COLO668 (cell line): ENCODE results near the gene SYT6.

Experiments used
- DNase-seq: peaks from one replicate; lab custom pipeline; 2025; ENCODE audit not compliant: unreplicated experiment; lab: John Stamatoyannopoulos, UW

The SYT6 gene

DNA sequence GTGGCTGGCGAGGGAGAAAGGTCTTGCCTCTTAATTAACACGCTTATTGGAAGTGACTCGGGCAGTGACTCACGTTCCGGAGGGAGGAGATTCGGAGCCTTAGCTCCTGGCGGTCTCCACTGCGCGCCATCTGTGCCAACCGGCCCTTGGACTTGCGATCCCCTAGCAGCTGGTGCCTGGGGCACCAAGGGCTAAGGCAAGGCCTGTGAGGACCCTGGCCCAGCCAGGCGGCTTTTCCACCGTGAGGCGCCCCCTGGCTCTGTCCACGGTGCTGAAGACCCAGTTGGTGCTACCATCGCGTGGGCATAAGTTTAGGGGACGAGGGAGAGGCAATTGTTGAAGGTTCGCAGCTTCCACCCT lies 1.3 kb upstream of the SYT6 start:
- DNase-seq: no peak

DNA sequence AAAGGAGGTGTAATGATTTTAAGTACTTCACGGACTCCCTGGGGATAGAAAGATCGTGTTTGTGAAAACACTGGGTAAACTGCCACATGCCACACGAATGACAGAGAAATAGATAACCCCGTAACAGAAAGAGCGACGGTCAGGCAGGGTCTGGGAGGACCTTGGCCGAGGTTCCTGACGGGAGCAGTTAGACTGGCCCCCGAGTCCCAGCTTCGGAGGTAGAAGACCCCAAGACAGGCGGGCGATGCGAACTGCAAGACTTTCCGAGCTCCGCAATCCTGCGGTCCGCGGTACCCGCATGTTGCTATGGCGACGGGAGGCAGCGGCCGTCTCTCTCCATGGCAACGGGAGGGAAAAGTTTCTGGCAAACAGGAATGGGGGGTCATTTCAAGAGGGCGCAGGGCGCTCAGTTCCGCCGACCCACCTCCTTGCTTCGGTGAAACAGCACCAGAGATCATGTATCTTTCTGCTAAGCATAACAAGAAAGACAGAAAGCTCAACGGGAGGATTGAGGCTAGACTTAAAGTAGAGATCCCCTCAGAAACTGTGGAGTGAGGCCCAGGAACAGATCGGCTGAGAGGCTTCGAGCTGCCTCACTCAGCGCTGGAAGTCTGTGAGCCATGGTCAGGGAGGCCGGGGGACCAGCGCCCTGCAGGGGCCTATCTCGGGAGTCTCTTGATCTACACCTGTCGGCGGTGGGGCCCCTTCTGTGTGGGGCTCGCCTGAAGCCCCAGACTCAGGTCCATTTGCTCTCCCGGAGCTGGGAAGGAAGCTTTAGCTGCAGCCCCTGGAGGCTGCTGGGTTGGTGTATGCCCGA lies 685 bp upstream of the SYT6 start:
- peak; percentile 20 for DNase-seq

DNA sequence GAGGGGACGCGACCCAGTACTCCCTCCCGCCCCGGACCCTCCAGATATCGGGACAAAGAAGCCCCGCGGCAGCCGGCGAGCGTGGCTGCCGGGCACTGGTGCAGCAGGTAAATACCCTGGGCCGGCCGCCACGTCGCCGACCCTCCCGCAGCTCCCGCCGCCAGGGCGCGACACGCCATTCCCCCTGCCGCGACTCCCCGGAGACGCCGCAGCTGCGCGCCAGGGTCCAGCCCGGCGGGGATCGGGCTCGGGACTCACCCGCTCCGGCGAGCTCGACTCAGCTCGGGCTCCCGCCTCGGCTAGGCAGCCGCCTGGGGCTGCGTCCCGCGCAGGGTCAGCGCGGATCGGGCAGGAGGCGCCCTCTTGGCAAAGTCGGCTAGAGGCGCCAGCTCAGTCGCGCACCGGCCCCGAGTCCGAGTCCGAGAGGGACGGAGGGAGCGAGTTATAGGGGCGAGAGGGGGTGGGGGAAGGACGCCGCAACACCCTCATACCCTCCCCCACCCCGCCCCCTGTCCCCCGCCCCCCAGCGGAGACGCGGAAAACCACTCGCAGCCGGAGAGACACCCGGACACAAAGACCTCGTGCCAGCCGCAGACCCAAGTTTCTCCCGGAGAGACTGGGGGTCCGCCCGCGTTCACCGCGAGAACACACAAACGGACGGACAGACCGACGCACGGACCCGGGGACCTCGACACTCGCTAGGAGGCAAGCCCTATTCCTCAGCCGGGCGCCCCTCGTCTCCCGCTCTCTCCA lies 985 bp downstream of the SYT6 start:
- peak; percentile 46 for DNase-seq

DNA sequence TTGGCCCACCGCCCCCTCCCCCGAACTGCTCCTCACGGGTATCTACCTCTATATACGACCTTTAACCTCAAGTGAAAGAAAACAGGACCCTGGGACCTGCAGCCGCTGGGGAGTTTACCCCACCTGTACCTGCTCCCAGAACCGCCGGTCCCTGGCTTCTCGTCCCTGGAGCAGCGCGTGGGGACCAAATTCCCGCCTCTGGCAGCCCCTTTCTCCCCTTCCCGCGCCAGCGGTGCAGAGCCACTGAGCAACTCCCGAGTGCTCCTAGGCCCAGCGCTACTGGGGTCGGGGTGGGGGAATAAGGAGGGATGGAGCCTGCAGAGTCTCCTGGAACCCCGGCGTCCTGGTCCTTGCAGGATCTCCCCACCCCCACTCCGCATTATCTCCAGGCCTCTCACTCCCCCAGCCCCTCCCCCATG lies 1.6 kb downstream of the SYT6 start:
- no peak for DNase-seq

DNA sequence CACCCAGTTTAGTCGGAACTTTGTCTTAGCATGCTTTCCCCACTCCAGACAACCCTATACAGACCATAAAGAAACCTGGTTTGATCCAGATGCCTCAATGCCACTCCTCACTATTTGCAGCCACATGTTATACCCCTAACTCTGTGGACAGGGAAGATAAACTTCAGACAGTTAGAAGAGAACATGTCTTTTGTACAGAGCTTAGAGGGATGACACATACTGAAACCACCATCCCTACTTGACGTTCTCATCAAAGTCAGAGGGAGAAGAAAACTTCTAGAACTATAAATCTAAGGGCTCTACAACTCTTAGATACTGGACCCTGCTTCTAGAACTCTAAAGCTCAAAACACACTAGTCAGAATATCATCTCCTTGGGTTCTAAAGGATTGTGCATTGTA lies 3.7 kb downstream of the SYT6 start:
- no peak for DNase-seq

DNA sequence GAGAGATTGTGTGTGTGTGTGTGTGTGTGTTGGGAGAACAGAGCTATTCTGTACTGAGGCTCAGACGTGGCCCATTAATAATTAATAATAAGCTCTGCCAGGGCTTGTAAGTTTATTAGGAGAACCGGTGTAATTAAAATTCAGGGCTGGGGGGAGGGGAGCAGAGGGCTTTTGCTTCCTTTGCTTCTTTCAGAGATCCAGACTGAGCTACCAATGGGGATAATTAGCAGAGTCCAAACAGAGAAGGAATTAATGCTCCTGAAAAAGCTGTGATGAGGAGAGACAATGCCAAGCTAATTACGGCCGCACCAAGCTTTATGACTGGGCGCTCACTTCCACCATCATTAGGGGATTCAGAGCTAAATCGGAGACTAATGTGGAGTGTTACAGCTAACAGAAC lies 4.5 kb downstream of the SYT6 start:
- no peak for DNase-seq

DNA sequence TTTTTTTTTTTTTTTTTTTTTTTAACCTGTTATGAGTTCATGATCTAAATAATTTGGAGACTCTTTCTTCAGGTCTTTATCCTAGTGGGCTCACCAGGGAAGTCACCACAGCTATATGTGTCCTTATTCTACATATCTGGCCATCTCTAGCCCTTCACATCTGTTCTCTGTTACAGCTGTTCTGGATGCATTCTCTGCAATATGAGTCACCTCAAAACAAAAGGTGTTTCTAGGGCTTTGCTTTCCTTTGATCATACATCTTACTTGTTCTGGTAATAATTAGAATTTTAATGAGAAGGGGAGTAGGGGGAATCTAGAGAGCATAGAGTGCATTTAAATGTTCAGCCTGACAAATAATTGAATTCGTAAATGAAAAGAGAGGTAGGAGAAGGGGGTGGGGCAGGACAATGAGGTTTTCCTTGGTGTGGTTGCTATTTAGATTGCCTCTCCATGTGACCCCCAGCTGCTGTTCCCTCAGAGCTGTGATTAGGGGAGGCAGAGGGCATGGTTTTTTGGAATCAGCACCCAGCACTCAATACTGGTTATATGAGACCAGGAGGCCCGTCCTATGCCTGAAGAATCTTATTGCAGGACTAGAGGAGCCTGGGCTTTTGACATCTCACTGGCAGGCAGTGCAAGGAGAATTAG lies 8.0 kb downstream of the SYT6 start:
- DNase-seq: no peak

DNA sequence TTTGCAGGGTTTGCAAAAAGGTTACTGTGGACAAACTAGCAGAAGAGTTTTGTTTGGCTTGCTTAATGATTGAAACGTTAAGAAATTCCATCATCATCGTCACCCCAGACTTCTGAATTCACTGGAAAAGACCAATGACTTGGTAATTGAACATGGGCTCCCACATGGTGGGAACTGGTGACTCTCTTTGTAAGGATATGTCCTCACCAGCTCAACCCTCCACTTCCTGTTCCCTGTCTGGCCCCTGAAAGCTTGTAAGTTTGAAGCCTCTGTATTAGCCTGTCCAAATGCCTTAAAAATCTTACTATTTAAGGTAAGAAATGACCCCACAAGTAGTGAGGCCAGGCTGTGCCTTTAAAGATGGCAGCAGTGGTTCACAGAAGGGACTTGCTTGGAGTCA lies 9.7 kb downstream of the SYT6 start:
- no peak for DNase-seq

DNA sequence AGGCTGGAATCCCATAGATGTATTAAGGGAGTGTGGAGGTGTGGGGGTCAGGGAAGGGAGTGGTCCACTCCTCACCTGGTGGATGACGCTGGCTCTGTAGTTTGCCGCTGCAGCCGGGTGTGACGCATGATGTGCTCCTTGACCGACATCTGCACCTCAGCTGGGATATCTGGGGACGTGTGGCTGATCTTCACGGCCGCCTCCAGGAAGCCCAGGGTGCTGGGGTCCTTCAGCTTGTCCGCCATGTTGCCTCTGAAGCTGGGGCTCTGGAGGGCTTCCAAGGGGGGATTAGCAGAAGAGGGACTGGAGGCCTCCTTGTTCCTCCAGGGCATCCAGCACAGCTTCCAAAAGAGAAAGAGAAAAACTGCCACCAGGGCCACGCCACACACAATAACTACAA lies 14.1 kb downstream of the SYT6 start:
- DNase-seq: no peak

DNA sequence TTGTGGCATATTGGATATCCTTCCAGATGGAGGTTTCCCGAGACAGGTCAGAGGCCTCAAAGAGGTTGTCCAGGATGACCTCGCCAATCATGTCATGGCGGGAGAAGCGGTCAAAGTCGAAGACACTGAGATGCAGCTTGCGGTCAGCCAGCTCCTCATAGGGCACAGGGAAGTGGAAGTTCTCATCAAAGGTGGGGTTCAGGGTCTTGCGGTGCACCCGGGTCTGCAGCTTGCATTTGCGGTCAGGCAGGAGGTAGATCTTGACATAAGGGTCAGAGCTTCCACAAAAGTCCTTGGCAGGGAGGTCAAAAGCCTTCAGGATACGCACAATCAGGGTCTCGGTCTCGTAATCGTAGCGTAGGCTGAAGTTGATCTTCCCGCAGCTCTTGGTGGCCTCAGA lies 16.2 kb downstream of the SYT6 start:
- no peak for DNase-seq

DNA sequence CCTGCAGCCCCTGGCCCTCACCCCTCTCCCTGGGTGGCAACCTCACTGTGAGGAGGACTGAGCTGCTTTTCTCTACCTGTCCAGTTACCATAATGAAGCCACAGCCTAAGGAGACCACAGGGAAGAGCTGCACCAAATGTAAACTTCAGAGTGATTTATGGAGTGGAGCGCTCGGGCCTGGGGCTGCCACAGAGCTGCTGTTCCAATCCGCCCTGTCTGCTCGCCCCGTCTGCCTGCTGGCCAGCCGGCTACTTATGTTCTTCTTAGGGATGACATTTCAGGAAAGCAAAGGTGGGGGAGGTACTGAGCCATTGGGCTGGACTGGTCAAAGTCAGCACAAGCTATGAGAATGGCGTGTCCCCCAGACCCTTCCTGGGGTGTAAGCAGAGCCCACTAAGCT lies 17.9 kb downstream of the SYT6 start:
- no peak for DNase-seq

DNA sequence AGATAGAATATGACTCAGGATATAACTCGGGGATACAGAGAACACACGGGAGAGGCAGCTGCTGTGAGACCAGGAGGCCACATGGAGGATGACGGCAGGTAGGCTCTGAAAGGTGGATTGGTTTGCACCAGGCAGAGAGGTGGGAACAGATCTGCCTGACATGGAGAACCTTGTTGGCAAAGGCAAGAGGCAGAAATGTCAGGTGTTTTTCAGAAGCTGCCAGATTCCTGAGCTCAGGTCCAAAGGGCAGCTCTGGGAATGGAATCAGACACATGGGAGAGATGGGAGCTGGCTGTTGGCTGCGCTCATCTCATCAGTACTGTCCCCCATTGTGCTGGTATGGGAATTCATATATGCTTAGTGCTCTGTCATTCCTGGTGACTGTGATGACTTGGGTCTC lies 19.2 kb downstream of the SYT6 start:
- no peak for DNase-seq

DNA sequence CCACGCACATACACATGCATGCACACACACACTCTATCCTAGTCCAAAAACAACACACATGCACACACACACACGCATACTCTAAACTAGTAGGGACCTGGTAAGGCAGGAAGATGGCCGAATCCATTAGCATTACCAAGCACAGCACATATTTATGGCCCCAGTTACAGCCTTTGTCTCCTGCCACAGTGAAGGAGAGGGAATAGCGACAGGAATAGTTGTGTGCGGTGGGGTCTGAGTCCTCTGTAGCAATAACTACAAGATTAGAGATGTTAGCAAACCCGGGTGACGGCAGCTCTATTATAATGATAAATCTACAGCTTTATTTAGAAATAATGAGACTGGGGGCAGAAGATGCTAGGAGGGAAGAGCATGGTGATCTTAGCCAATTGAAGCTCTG lies 20.5 kb downstream of the SYT6 start:
- no peak for DNase-seq

DNA sequence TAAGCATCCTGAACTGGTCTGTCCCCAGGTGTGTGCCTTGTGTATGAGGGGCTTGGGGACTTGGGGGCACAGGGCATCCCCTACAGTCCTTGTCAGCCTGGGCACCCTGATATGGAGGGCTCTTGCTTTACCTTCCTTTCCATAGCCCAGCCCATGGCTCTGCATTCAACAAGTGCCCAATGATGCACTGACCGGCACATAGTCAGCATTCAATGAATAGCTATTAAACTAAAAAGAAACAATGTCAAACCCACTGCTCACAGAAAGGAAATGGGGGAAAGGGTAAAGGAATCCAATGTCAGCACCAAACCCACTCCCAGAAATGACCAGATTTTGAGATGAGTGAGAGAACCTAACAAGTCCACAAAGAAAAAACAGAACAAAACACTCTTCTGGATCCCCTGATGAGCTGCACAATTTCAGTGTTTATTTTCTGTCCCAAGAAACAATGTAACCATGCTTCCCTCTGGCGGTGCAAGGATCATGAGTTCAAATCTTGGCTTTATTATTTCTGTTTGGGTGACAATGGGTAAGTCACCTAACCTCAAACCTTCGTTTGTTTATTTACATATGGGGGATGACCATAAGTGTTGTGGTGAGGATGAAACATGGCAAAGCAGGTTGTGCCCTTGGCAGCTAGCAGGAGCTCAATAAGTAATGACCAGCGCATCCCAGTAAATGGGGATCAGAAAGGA lies 22.0 kb downstream of the SYT6 start:
- DNase-seq: no peak

DNA sequence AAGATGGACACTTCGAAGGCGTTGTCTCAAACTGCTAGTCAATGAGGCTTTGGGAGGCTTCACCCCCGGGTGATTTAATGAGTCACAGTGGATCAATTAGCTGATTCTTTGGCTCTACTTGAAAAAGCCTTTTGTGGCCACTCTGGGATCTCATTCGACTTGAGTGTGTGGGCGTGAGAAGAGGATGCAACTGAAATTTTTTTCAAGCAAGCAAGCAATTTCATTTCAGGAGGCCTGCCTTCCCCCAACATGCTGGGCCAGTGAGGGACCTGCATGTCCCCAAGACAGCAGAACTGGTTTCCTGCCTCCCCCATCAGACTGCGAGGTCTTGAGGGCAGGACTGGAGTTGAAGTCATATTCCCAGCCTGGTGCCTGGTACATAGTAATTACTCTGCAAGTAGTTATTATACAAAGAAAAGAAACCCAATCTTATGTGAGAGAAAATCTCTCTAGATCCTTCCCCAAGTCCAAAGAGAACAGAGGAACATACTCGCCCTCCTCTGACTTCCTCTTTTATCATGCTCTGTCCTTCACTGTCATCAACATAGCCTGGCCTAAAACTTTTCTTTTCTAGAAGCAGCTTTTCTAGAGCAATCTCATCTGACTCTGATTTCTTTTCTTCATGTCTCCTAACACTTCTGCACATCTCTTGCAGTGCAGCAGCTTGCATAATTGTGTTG lies 22.7 kb downstream of the SYT6 start:
- DNase-seq: no peak

DNA sequence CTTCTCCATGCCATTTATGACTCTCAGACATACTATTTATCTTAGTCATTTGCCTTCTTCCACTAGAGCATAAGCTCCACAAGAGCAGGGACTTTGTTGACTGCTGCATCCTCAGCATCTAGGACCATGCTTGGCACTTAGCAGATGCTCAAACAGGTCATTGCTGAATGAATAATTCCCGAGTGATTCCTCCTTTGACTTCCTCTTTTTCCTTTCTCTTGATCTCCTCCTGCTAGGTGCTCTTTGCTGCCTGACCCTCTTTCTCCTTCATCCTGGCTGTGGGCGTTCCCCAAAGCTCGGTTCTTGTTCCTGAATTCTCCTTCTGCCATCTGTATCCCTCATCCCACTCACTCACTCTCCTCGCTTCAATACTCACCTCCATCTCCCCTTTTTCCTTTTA lies 23.5 kb downstream of the SYT6 start:
- DNase-seq: no peak

DNA sequence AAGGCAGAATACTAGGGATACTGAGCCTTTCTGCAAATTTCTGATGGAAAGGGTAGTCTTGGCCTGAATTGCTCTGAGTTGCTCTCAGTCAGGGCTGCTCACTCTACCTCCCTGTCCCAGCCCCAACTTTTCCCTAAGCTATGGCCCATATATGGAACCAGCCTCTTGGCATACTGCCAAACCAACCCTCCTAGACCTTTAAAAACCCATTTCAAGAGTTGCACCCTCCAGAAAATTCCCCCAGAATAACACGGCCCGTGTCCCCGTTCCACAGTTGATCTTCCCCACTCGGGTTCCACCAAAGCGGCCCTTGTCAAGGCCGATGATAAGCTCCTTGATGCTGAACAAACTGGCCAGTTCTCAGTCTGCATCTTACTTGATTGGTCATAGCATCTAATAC lies 25.4 kb downstream of the SYT6 start:
- DNase-seq: no peak

DNA sequence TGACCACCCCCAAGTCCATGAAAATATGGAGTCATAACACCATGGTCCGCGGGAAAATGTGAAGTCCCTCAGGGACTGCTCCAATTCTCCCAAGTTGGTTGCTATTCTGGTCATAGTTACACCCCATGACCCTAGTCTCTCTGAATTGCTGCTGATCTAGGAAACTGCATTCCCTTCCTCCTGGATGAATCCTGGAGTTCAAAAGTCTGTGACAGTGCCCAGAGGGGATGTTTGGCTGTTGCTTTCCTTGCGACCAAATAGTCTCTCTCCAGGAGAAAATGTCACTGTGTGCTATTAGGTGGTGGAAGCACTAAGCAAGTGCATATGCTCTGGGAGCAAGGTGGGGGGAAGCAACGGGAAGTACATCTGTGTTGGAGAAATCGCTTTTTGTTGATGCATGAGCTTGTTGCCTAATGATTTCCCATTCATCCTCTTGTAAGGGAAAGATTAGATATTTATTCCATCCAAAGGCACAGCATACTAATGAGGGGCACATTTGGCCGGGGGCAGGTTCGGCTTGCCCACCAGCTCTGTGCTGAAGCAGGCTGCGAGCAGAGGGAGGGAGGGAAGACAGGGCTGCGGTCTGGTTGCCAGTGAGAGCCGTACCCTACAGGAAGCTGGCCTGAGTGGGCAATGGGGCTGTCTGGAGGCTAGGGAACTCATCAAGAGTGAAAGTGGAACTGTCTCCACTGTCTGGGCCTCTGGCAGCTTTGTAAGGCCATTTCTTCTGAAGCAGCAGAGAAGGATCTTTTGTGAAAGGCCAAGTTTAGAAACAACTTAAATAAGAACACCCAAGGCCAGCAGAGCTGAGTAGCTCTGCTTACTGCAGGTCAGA lies 27.2 kb downstream of the SYT6 start:
- DNase-seq: no peak

DNA sequence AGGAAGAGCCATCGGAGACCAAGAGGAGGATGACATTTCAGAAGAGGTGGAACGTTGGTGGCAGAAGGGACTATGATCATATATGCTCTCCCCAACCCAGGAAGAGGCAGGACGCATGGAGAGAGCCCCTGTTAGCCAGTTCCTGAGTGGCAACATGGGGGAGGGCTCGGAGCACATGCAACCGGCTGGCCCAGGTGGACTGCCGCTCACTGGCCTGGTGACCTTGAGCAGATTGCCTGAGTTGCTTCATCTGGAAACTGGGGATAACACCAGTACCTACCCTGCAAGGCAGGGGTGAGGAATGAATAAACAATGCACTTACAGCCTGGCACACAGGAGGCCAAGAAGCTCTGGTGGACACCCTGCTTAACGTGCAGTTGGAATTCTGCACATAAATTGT lies 29.0 kb downstream of the SYT6 start:
- no peak for DNase-seq

DNA sequence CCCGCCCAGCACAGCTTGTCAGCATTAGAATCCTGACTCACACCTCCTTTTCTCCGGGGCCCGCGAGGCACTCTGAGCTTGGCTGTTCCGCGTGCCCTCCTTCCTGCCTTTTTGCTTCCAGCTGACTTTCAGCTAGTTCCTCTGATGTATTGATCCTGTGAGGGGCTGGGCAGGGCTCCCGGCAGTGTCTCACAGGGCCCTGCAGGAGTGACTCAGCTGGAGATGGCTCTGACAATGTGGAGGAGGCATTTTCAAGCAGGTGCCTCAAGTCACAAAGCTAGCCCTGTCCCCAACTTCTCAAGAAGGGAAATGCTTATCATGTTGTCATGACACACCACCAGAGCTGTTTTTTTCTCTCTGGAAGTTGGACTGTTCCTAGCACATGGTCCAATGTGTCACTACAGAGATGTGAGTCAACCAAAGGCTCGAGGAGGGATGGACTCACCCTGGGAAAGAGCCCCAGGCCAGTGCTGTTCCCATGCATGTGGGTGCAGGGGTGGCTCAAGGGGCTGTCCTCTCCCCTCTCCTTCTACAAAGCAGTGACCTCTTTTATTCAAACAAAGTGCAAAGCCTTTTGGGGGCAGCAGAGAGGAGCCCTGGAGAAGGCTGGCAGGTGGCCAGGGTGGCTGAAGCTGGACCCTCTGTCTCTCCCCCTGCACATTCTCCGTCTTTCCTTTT lies 30.6 kb downstream of the SYT6 start:
- no peak for DNase-seq
